Activated CD4-positive, alpha-beta memory T cell treated with anti-CD3 and anti-CD28 coated beads, Interleukin-2, amount 10 ng/mL, durations not matched to agents 7 days and 5 days (primary cell): Measurements from ENCODE around the gene FGR. TPM values are rescaled to one million over a fixed set of nuclear protein-coding genes. Genes with fewer than 3 reads are reported as not detected.
"Not testable (repeated sequence)": the region's sequence is repeated elsewhere in the genome, so short reads cannot be mapped to it uniquely, and the experiment has no call there.

ENCODE experiments used
- CTCF ChIA-PET: fragments of 350-600 bp; sonication (Branson Sonifier 250); formaldehyde crosslinking; loops from one replicate; lab custom pipeline; 2021; ENCODE audit warnings: antibody characterized with exemption, inconsistent platforms; lab: Charles Lee
- POLR2A ChIA-PET: fragments of 350-600 bp; sonication (Branson Sonifier 250); formaldehyde crosslinking; loops from one replicate; lab custom pipeline; 2021; ENCODE audit warnings: antibody characterized with exemption; lab: Charles Lee
- DNase-seq: peaks from one replicate; pipeline ENCODE4 v3.0.0-alpha.2; 2020
- H3K27ac Mint-ChIP-seq: one replicate; pipeline ENCODE4 v1.8.0; 2021; ENCODE audit warnings: mild to moderate bottlenecking, mixed read lengths
- H3K27me3 Mint-ChIP-seq: one replicate; pipeline ENCODE4 v1.8.0; 2021; ENCODE audit warnings: mixed read lengths
- H3K36me3 Mint-ChIP-seq: one replicate; pipeline ENCODE4 v1.8.0; 2021; ENCODE audit warnings: low read depth, mixed read lengths
- H3K4me1 Mint-ChIP-seq: one replicate; pipeline ENCODE4 v1.8.0; 2021; ENCODE audit warnings: mixed read lengths
- H3K4me3 Mint-ChIP-seq: one replicate; pipeline ENCODE4 v1.8.0; 2021; ENCODE audit warnings: mild to moderate bottlenecking, mixed read lengths
- H3K9me3 Mint-ChIP-seq: one replicate; pipeline ENCODE4 v1.8.0; 2021; ENCODE audit warnings: mixed read lengths
- total RNA-seq, 2 experiments: library from RNA; stranded (reverse); gene quantifications; one replicate each; pipeline ENCODE4 v1.2.3, GENCODE V29; 2021

Gene FGR
- total RNA-seq, 2 experiments from 2014 or later, result not detected

DNA sequence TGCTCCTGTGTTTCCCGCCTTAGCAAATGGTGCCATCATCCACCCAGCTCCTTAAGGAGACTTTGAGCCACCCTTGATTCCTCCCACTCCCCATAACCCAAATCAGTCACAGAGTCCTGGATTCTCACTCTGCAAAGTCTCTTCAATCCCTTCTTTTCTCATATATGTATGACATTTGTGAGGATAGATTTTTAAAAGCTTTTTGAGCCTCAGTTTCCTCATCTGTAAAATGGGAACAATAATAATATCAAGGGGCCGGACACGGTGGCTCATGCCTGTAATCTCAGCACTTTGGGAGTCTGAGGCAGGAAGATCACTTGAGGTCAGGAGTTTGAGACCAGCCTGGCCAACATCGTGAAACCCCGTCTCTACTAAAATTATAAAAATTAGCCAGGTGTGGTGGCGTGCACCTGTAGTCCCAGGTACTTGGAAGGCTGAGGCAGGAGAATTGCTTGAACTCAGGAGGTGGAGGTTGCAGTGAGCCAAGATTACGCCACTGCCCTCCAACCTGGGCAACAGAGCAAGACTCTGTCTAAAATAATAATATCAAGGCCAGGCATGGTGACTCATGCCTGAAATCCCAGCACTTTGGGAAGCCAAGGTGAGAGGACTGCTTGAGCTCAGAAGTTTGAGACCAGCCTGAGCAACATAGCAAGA lies 15.1 kb downstream of the FGR start:
- not testable (repeated sequence) for H3K4me3 Mint-ChIP-seq, H3K27me3 Mint-ChIP-seq

DNA sequence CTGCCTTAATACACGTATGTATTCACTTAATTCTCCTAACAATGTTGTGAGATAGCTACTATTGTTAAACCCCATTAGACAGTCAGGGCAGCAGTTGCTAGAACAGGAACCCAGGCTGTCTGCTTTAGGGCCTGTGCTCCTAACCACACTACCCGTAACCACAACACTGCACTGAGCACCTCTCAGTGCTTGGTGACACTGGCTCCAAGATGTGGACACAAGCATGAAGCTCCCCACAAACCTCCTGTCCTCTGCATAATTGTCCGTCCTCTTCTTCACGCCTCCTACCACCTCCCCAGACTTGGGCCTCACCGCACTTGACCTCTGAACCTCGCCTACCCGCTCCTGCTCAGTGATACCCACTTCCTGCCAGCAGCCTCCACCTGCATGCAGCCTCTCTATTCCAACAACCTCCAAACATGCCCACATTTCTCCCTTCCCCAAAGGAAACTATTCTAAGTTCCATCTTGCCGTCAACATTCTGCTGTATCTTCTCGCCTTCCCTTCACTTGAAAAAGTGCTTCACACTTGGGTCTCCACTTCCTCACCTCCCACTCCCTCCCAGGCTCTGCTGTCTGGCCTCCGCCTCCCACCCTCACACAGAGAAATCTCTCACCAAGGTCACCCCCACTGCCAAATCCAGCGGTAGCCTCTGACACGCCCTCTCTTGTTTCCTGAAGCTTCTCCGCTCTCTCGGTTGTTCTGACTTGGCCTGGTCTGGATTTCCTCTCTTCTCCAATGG lies 16.5 kb downstream of the FGR start:
- H3K36me3 Mint-ChIP-seq, result no peaks in the 10 kb centered on the region
- ChIA-PET POLR2A (interaction anchor here (0.9 to 3.4 kb wide), 7 partner anchors 9 to 44 kb away, joined by 3 to 22 read pairs (median 5); no protein-coding TSS in a partner anchor), CTCF (interaction anchor here (1.0 to 18.2 kb wide), 7 partner anchors 9 to 202 kb away, joined by 3 to 448 read pairs (median 4); partner anchors contain the start of gene IFI6)
- no peak overlapping the region for H3K4me3 Mint-ChIP-seq
- peaks cover 50% of the 10 kb centered on the region for H3K4me1 Mint-ChIP-seq
- DNase-seq, result peak; percentile 73
- no peaks in the 10 kb centered on the region for H3K9me3 Mint-ChIP-seq
- H3K27me3 Mint-ChIP-seq, result no peaks in the 10 kb centered on the region
- peak overlapping the region; percentile 82 for H3K27ac Mint-ChIP-seq

More for the DNA sequence above, 15.1 kb downstream of the FGR start:
- DNase-seq, H3K9me3 Mint-ChIP-seq, H3K27ac Mint-ChIP-seq, H3K36me3 Mint-ChIP-seq: not testable (repeated sequence)
- CTCF ChIA-PET, result interaction anchor here (1.3 to 18.2 kb wide), 3 partner anchors 8 to 63 kb away, joined by 3 to 448 read pairs (median 10); partner anchors contain the start of gene IFI6
- POLR2A ChIA-PET, result interaction anchor here (3.4 kb wide), 1 partner anchor 10 kb away, joined by 22 read pairs; no protein-coding TSS in a partner anchor
- H3K4me1 Mint-ChIP-seq, result peaks cover 45% of the 10 kb centered on the region

DNA sequence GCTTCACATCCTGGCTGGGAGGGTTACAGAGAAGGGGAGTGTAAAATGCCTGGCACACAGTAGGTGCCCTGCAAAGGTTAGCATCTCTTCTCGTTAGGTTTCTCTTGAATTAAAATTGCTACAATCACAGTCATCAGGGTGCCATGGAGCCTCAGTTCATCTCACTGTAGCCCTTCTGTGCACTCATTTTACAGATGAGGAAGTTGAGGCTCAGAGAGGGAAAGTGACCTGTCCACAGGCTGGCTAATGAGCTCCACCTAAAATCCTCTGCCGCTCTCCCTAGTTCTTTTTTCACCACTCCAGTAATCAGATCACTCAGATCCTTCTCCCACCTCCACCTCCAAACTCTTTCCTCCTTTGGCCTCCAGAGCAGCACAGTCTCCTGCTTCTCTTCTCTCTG lies 17.6 kb downstream of the FGR start:
- Mint-ChIP-seq H3K4me1 (peaks cover 40% of the 10 kb centered on the region), H3K27me3 (no peaks in the 10 kb centered on the region), H3K9me3 (no peaks in the 10 kb centered on the region), H3K4me3 (no peak overlapping the region), H3K36me3 (no peaks in the 10 kb centered on the region), H3K27ac (peak overlapping the region; percentile 82)
- no peak for DNase-seq
- ChIA-PET POLR2A (interaction anchor here (0.9 to 14.4 kb wide), 4 partner anchors 12 to 44 kb away, joined by 3 to 132 read pairs (median 14); no protein-coding TSS in a partner anchor), CTCF (interaction anchor here (2.3 to 18.2 kb wide), 3 partner anchors 8 to 49 kb away, joined by 11 to 448 read pairs (median 18); partner anchors contain the start of gene IFI6)

DNA sequence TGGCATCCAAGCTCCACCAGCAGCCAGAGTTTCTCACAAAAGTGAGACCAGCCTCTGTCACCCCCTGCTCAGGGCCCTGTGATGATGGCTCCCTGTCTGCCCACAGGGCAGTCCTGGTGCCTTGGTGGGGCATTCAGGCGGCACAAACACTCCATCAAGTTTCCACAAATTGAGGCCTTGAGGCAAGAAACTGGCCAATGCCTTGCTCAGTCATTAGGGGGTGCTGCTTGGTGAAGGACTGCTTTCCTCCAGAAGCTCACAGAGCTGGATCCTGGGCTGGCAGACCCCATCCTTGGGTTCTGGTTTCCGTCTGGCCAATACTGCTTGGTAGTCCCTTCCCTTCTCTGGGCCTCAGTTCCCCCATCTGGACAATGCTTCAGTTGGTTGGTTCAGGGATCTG lies 18.5 kb downstream of the FGR start:
- Mint-ChIP-seq H3K4me1 (peaks cover 39% of the 10 kb centered on the region), H3K27me3 (no peaks in the 10 kb centered on the region), H3K9me3 (no peaks in the 10 kb centered on the region), H3K27ac (no peak overlapping the region), H3K4me3 (no peak overlapping the region), H3K36me3 (no peaks in the 10 kb centered on the region)
- ChIA-PET CTCF (interaction anchor here (0.9 to 18.2 kb wide), 2 partner anchors 10 to 50 kb away, joined by 4 to 448 read pairs; partner anchors contain the start of gene IFI6), POLR2A (interaction anchor here (0.5 to 14.4 kb wide), 3 partner anchors 8 to 45 kb away, joined by 3 to 132 read pairs (median 3); no protein-coding TSS in a partner anchor)
- no peak for DNase-seq

DNA sequence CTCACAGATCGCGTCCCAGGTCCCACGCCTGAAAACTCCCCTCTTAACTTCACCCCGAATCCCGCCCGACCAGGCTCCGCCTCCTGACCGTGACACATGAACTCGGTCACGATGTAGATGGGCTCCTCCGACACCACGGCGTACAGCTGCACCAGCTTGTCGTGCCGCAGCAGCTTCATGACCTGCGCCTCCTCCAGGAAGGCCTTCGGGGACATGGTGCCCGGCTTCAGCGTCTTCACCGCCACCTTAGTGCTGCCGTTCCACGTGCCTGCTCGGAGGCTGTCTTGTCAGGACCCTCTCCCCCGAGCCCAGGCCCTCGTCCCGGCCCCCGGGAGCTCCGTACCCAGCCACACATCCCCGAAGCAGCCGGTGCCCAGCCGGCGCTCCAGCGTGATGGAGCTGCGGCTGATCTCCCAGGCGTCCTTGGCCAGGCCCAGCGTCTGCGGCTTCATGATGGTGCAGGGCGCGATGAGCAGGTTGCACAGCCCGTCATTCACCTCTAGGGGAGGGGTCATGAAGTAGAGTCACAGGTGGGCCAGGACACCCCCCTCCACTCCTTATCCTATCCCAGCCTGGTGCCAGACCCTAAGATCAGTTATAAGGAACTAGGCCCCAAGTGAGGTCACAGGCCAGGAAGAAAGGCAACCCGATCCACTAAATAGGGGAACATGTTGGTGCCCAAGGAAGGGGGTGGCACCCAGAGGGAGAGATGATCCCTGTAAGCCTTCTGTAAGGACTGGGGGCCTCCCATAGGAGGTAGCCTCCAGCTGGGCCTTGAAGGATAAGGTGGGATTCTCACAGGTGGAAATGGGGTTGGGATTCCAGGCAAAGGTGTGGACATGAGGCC lies 19.4 kb downstream of the FGR start:
- DNase-seq, result no peak
- ChIA-PET CTCF (interaction anchor here (18.2 kb wide), 1 partner anchor 51 kb away, joined by 448 read pairs; the partner anchor contains the start of gene IFI6), POLR2A (interaction anchor here (1.3 to 14.4 kb wide), 2 partner anchors 17 to 46 kb away, joined by 3 to 132 read pairs; no protein-coding TSS in a partner anchor)
- Mint-ChIP-seq H3K4me1 (peaks cover 40% of the 10 kb centered on the region), H3K9me3 (no peaks in the 10 kb centered on the region), H3K27ac (no peak overlapping the region), H3K27me3 (no peaks in the 10 kb centered on the region), H3K4me3 (no peak overlapping the region), H3K36me3 (no peaks in the 10 kb centered on the region)

DNA sequence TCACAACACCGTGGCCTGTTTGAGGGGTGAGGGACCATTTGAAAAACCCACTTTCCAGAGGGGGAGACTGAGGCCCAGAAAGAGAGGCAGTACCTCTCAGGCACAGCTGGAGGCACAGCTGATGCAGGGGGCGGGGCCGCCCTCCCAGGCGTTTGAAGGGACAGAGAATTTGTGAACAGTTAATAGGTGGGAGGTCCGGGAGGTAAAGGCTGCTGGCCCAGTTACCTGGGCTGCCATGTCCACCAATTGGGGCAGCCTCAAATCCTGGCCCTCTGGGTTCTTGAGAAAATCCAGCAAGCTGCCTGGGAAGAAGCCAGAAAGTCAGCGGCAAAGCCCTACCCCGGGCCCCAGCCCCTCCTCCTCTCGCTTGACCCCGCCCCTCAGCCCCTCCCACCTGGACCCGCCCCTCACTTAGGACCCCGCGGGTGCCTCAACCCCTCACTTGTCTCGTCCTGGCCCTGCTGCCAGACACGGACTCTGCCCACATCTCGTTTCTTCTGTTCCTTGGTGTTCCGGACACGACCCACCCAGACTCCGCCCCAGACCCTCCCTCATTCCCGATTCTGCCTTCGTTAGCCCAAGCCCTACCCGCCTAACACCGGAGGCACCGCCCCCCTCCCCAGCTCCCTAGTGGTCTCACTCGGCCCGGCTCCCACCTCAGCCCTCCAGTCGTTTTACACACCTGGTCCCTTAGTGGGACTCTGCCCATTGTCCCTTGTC lies 20.2 kb downstream of the FGR start:
- Mint-ChIP-seq H3K27me3 (no peaks in the 10 kb centered on the region), H3K9me3 (no peaks in the 10 kb centered on the region), H3K4me3 (no peak overlapping the region), H3K4me1 (peaks cover 40% of the 10 kb centered on the region), H3K27ac (no peak overlapping the region), H3K36me3 (no peaks in the 10 kb centered on the region)
- DNase-seq, result no peak
- ChIA-PET CTCF (interaction anchor here (1.0 to 18.2 kb wide), 4 partner anchors 15 to 105 kb away, joined by 3 to 448 read pairs (median 4); partner anchors contain the start of gene IFI6), POLR2A (interaction anchor here (0.6 to 14.4 kb wide), 2 partner anchors 47 to 270 kb away, joined by 3 to 132 read pairs; no protein-coding TSS in a partner anchor)

DNA sequence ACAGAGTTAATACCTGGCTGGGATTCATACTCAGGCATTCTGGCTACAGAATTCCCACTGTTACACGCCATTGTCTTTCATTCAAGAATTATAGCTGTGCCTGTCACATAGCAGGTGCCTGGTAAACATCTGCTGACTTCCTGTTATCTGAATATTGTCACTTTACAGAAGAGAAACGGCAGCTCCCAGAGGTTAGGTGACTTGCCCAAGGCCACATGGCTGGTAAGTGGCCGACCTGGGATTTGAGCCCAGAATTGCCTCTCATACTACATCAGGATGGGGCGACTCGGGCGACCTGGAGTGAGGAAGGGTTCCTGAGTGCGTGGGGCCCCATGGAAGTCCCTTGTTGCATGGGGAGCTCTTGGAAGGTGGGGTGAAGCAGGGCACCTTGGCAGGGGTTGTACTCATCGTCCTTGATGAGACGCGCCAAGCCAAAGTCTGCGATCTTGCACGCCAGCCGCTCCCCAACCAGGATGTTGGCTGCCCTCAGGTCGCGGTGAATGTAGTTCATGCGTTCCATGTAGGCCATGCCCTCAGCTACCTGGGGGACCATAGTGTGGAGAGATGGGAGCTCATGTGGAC lies 20.9 kb downstream of the FGR start:
- DNase-seq, result no peak
- POLR2A ChIA-PET, result interaction anchor here (0.6 to 14.4 kb wide), 2 partner anchors 48 to 270 kb away, joined by 3 to 132 read pairs; no protein-coding TSS in a partner anchor
- Mint-ChIP-seq H3K27me3 (no peaks in the 10 kb centered on the region), H3K36me3 (no peaks in the 10 kb centered on the region), H3K4me3 (no peak overlapping the region), H3K27ac (no peak overlapping the region), H3K9me3 (no peaks in the 10 kb centered on the region), H3K4me1 (peaks cover 35% of the 10 kb centered on the region)
- CTCF ChIA-PET, result interaction anchor here (1.0 to 18.2 kb wide), 5 partner anchors 15 to 106 kb away, joined by 3 to 448 read pairs (median 4); partner anchors contain the start of gene IFI6

DNA sequence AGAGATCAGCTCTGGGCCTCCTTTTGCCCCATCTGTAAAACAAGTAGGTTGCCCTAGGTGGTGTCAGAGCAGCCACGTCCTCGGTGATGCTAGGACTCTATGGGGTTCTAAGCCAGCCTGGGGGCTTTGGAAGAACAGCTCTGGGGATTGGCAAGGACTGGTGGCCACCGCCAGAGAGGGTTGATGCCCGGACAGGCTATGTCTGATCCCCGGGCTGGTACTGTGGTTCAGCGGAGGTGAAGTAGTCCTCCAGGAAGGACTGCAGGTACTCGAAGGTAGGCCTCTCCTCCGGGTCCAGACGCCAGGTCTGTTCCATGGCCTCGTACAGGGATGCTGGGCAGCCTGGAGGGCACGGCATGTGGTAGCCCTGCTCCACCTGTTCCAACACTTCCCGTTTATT lies 22.3 kb downstream of the FGR start:
- Mint-ChIP-seq H3K4me3 (no peak overlapping the region), H3K36me3 (no peaks in the 10 kb centered on the region), H3K27ac (no peak overlapping the region), H3K4me1 (peaks cover 22% of the 10 kb centered on the region), H3K9me3 (no peaks in the 10 kb centered on the region), H3K27me3 (no peaks in the 10 kb centered on the region)
- ChIA-PET CTCF (interaction anchor here (18.2 kb wide), 1 partner anchor 54 kb away, joined by 448 read pairs; the partner anchor contains the start of gene IFI6), POLR2A (interaction anchor here (1.2 to 14.4 kb wide), 2 partner anchors 8 to 49 kb away, joined by 3 to 132 read pairs; partner anchors contain the start of gene AHDC1)
- DNase-seq, result no peak

DNA sequence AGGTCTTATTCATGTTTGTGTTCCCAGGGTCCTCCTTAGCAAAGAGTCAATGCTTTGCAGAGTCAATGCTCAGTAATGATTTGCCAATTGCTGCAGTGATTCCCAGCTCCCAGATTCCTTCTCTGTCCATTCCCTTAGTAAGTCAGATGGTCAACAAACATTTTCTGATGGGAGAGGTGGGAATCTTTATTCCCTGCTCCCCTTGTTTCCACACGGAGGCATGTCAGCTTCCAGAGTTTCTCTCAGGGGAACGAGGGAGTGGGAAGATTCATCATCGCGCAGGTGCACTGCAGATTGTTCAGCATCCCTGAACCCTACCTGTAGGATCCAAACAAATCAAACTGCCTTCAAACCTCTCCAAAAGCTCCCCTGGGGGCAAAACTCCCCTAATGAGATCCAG lies 23.5 kb downstream of the FGR start:
- Mint-ChIP-seq H3K27ac (no peak overlapping the region), H3K4me1 (peaks cover 17% of the 10 kb centered on the region), H3K9me3 (no peaks in the 10 kb centered on the region), H3K27me3 (no peaks in the 10 kb centered on the region), H3K36me3 (no peaks in the 10 kb centered on the region), H3K4me3 (no peak overlapping the region)
- DNase-seq, result no peak
- CTCF ChIA-PET, result interaction anchor here (0.9 to 18.2 kb wide), 3 partner anchors 55 to 225 kb away, joined by 3 to 448 read pairs (median 7); partner anchors contain the start of gene IFI6
- POLR2A ChIA-PET, result interaction anchor here (1.1 to 14.4 kb wide), 3 partner anchors 9 to 58 kb away, joined by 3 to 132 read pairs (median 5); no protein-coding TSS in a partner anchor

DNA sequence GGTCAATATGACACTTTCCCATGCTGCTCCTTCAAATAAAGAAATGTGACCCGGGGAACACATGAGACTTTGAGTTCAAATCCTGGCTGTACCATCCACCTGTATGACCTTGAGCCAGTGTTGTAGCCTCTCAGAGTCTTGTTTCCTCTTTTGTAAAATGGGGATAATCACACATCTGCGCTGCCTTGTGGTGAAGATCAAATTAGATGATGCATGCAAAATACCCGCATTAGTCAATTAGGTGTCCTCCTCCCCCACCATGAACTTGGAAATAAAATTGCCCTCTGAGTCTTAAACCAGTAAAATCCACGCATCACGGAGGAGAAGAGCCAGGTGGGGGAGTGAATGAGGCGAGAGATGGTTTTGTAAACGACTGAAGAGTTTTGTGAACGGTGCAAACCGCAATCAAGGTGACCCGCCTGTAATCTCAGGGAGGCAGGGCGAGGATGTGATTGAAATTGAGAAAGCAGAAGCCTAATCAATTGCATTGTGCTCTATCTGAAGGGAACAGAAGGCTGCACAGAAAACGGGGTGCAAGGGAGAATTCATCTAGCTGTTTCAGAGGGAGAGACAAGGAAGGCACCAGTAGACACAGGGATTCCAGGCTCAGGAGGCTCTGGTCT lies 25.3 kb downstream of the FGR start:
- POLR2A ChIA-PET, result interaction anchor here (0.6 to 14.4 kb wide), 3 partner anchors 9 to 386 kb away, joined by 3 to 132 read pairs (median 3); no protein-coding TSS in a partner anchor
- Mint-ChIP-seq H3K9me3 (no peaks in the 10 kb centered on the region), H3K36me3 (no peaks in the 10 kb centered on the region)

More for the DNA sequence above, 25.3 kb downstream of the FGR start:
- no peak for DNase-seq
- no peak overlapping the region for H3K4me3 Mint-ChIP-seq
- no peak overlapping the region for H3K27ac Mint-ChIP-seq
- peaks cover 21% of the 10 kb centered on the region for H3K4me1 Mint-ChIP-seq
- CTCF ChIA-PET, result interaction anchor here (0.6 to 18.2 kb wide), 8 partner anchors 8 to 116 kb away, joined by 3 to 448 read pairs (median 6); partner anchors contain the start of gene IFI6
- H3K27me3 Mint-ChIP-seq, result peaks cover 2% of the 10 kb centered on the region
